Activated CD4-positive, alpha-beta T cell treated with anti-CD3 and anti-CD28 coated beads for 48 hours (primary cell): ENCODE measurements around the gene GSTP1.
"Not testable (repeated sequence)": the region's sequence is repeated elsewhere in the genome, so short reads cannot be mapped to it uniquely, and the experiment has no call there.

Experiments used
- DNase-seq: peaks from one replicate; pipeline ENCODE4 v3.0.0-alpha.2; 2020

Gene GSTP1

DNA sequence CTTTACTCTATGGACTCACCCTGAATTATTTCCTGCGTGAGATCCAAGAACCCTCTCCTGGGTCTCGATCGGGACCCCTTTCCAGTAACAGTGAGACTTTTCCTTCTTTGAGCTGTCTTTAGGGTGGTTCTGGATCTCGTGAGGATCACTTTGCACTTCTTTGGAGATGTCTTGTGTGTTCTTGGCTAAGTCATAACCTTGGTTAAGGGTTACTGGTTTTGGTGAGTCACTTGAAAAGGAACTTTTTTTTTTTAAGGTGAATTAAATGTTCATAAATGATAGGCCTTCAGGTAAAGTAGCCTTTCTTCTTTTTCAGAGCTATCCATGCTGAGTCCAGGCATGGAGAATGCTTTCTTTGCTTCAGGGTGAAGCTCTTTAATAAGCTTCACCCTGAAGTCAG lies 19.4 kb upstream of the GSTP1 start:
- no peak for DNase-seq

DNA sequence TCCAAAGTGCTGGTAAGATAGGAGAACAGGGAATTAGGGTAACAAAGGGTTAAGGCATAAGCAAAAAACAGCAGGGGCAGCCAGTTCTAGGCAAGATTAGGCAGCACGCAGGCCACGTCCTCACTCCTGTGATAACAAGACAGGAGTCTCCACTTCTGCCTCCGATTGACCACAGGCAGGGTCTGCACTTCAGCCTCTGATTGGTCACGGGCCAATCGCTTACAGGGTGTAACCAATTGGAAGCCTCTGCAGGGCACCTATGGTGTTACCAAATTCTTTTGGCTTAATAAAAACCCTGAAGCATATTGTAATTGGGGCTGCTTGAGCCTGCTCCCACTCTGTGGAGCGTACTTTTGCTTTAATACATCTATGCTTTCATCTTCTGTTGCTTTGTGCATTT lies 12.2 kb upstream of the GSTP1 start:
- no peak for DNase-seq

DNA sequence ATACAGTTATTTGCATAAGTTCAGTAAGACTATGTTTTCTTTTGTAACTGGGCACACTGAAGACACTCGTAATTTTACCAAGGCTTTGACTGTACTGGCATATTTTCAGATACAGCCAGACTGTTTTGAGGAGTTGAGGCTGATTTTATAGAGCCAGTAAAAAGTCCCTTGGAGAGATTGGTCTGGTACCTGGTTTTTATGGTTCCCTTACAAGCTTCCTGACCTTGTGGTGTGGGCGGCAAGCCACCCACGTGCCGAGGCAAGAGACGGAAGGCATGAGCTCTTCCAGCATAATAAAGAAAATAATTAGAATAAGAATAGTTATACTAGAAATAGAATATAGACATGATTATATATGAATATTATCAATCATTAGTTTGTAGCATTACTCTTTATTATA lies 11.3 kb upstream of the GSTP1 start:
- no peak for DNase-seq

DNA sequence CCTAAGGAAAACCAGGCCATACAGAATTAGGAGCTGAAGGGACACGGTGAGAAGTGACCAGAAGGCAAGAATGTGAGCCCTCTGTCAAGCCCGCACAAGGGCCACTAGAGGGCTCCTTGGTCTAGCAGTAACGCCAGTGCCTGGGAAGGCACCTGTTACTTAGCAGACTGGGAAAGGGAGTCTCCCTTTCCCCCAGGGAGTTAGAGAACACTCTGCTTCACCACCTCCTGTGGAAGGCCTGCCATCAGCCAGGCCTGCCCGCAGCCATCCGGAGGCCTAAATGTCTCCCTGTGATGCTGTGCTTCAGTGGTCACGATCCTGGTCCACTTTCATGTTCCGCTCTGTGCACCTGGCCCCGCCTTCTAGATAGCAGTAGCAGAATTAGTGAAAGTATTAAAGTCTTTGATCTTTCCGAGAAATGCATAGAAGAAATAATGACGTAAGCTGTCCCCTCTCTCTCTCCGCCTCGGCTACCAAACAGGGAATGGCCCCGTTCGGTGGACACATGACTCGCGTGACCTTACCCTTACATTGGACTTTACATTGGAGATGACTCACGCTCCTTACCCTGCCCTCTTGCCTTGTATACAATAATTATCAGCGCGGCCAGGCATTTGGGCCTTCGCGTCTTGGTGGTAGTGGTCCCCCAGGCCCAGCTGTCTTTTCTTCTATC lies 10.7 kb upstream of the GSTP1 start:
- DNase-seq: peak; percentile 33

DNA sequence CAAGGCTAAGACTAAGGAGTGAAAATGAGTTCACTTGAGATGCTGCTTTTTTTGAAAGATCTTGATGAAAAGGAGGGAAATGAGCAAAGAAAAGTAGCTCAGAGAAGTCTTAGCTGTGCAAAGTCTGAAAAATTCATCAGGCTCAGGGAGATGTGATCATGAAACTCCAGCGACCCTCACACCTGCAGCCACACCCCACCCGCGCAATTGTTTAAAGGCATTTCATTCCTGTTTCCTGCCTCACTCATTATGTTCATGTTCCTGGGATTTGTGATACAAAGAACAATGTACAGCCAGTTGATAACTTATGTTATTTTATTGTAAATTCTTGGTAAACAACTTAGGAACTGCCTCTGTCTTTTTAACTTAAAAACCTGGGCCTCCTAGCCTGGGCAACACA lies 8.7 kb upstream of the GSTP1 start:
- no peak for DNase-seq

DNA sequence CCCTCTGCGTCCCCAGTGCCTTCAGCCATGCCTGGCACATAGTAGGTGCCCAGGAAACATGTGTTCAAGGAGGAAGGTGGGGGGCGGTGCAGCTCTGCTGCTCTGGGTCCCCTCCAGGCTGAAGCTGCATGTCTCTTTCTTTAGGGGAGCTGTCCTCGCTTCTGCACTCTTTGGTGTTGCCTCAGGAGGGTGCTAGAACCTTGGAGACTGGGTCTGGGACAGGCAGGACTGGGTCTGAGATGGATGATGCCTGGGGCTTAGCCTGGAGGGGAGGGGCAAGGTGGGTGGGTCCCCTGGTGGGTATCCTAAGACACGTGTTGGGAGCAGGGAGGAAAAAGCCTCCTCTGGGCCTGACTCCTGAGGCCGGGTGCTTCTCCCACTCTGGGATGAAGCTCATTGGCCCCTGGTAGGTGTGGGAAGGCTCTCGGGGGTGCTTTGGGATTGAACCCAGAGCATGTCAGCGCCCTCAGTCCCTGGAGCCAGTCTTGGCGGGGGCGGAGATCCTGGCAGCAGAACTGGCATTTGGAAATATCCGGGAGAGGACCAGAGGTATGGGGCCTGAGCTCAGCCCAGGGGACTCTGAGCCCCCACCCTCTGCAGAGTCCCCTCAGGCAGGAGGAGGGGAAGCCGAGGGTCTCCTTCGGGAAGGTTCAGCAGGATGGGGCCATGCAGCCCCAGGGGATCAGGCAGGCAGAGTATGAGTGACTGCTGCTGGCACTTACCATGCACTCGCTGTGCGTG lies 6.7 kb upstream of the GSTP1 start:
- no peak for DNase-seq

DNA sequence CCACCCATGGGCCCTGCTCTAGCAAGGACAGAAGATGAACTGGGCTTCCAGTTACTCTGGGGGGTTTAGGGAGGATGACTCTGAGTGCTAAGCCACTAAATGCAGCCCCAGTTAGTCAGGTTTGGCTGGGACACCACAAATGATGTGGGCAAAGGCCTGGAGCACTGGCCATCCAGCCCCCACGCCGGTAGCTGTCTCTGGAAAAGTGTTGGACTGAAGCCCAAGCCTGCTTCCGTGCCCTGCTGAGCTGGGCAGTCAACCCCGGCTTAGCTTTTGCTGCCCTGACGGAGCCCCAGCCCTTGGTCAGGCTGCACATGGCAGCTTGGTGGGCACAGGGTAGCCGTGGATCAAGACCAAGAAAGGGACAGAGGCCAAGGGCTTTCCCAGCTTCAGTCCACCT lies 5.7 kb upstream of the GSTP1 start:
- DNase-seq: no peak

DNA sequence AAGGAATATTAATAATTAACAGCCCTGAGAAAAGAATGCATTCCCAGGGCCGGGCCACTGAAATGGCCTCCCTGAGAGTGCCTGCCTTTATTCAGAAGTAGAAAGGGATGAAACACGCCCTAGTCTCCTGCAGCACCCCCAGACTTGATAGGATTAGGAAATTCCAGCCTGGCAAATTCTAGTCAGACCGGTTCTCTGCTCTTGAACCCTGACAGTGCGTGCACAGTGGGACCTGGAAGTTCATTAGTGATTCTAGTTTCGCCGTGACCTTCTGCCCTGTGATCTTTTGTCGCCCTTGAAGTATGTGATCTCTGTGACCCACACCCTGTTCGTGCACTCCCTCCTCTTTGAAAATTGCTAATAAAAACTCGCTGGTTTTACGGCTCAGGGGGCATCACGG lies 2.1 kb upstream of the GSTP1 start:
- DNase-seq: no peak

DNA sequence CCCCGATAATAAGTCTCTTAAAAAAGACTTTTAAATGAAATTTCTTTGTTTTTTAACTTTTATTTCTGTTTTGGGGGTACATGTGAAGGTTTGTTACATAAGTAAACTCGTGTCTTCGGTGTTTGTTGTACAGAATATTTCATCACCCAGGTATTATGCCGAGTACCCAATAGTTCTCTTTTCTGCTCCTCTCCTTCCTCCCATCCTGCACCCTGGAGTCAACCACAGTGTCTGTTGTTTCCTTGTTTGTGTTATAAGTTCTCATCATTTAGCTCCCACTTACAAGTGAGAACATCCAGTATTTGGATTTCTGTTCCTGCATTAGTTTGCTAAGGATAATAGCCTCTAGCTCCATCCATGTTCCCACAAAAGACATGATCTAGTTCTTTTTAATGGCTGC lies 1.6 kb upstream of the GSTP1 start:
- DNase-seq: no peak

DNA sequence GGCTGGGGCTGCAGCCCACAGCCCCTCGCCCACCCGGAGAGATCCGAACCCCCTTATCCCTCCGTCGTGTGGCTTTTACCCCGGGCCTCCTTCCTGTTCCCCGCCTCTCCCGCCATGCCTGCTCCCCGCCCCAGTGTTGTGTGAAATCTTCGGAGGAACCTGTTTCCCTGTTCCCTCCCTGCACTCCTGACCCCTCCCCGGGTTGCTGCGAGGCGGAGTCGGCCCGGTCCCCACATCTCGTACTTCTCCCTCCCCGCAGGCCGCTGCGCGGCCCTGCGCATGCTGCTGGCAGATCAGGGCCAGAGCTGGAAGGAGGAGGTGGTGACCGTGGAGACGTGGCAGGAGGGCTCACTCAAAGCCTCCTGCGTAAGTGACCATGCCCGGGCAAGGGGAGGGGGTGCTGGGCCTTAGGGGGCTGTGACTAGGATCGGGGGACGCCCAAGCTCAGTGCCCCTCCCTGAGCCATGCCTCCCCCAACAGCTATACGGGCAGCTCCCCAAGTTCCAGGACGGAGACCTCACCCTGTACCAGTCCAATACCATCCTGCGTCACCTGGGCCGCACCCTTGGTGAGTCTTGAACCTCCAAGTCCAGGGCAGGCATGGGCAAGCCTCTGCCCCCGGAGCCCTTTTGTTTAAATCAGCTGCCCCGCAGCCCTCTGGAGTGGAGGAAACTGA lies 731 bp downstream of the GSTP1 start:
- peak; percentile 55 for DNase-seq

DNA sequence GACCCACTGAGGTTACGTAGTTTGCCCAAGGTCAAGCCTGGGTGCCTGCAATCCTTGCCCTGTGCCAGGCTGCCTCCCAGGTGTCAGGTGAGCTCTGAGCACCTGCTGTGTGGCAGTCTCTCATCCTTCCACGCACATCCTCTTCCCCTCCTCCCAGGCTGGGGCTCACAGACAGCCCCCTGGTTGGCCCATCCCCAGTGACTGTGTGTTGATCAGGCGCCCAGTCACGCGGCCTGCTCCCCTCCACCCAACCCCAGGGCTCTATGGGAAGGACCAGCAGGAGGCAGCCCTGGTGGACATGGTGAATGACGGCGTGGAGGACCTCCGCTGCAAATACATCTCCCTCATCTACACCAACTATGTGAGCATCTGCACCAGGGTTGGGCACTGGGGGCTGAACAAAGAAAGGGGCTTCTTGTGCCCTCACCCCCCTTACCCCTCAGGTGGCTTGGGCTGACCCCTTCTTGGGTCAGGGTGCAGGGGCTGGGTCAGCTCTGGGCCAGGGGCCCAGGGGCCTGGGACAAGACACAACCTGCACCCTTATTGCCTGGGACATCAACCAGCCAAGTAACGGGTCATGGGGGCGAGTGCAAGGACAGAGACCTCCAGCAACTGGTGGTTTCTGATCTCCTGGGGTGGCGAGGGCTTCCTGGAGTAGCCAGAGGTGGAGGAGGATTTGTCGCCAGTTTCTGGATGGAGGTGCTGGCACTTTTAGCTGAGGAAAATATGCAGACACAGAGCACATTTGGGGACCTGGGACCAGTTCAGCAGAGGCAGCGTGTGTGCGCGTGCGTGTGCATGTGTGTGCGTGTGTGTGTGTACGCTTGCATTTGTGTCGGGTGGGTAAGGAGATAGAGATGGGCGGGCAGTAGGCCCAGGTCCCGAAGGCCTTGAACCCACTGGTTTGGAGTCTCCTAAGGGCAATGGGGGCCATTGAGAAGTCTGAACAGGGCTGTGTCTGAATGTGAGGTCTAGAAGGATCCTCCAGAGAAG lies 1.6 kb downstream of the GSTP1 start:
- no peak for DNase-seq

DNA sequence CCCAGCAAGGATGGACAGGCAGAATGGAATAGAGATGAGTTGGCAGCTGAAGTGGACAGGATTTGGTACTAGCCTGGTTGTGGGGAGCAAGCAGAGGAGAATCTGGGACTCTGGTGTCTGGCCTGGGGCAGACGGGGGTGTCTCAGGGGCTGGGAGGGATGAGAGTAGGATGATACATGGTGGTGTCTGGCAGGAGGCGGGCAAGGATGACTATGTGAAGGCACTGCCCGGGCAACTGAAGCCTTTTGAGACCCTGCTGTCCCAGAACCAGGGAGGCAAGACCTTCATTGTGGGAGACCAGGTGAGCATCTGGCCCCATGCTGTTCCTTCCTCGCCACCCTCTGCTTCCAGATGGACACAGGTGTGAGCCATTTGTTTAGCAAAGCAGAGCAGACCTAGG lies 2.3 kb downstream of the GSTP1 start:
- no peak for DNase-seq

DNA sequence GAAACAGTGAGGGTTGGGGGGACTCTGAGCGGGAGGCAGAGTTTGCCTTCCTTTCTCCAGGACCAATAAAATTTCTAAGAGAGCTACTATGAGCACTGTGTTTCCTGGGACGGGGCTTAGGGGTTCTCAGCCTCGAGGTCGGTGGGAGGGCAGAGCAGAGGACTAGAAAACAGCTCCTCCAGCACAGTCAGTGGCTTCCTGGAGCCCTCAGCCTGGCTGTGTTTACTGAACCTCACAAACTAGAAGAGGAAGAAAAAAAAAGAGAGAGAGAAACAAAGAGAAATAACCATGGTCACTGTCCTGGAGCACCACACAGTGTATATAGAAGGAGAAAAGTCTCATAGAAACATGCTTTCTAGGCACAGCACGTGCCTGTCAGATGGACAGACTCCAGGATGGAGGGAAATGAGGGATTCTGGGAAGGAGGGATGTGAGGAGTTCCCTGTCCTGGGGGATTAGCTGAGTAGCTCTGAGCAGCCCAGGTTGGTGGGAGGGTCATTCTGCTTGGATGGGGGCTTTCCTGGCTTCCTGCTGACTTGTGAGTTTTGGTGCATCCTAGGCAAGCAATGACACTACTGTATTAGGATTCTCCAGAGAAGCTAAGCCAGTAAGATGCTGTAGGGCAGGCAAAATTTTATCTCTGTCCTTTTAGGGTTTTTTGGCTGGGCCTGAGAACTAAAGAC lies 3.1 kb downstream of the GSTP1 start:
- no peak for DNase-seq

DNA sequence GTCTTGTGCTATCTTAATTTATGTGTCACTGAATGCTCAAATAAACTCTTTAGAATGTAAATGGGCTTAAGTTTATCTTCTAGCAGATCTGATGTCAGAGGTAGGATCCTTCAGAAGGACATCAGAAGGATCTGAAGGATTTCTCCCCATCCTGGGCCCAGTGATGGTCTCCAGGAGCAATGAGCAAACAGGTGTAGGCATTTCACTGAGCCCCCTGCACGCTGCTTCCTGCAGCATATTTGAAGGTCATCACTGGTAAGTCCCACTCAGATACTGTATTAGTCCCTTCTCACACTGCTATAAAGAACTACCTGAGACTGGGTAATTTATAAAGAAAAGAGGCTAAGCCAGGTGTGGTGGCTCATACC lies 4.5 kb downstream of the GSTP1 start:
- DNase-seq: no peak

DNA sequence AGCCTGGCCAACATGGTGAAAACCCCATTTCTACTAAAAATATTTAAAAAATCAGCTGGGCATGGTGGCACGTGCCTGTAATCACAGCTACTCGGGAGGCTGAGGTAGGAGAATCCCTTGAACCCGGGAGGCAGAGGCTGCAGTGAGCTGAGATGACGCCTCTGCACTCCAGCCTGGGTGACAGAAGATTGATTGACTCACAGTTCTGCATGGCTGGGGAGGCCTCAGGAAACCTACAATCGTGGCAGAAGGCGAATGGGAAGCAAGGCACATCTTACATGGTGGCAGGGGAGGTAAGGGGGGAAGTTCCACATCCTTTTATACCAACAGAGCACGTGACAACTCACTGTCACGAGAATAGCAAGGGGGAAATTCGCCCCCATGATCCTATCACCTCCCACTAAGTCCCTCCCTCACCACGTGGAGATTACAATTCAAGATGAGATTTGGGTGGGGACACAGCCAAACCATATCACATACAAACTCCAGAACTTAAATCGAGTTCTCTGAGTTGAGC lies 5.3 kb downstream of the GSTP1 start:
- DNase-seq: not testable (repeated sequence)

DNA sequence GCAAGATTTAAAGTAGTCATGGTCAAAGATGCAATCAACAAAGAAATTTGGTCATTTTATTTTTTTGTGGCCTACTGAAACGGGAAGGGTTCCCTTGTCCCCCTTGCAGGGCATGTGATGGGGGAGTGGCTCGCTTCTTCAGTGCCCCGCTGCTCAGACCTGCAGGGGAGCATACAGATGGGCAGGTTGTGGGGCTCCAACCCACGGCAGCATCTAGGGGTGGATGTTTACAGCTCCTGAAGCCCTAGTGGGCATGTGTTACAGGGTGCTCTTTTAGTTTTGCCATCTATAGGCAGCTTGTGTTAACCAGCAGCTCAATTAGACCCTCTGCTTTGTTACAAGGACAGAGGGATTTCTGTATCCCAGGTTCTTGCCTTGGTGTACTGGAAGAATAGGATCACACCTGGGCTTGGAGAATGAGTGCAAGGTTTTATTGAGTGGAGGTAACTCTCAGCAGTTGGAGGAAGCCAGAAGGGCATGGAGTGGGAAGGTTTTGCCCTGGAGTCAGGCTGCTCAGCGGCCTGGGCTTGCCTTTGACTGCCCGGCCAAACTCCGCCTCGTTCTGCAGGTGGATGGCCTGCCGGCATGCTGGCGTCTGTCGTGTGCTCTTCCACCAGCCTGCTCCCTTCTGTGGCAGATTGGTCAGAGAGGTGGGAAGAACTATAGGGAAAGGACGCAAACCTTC lies 9.4 kb downstream of the GSTP1 start:
- DNase-seq: no peak

DNA sequence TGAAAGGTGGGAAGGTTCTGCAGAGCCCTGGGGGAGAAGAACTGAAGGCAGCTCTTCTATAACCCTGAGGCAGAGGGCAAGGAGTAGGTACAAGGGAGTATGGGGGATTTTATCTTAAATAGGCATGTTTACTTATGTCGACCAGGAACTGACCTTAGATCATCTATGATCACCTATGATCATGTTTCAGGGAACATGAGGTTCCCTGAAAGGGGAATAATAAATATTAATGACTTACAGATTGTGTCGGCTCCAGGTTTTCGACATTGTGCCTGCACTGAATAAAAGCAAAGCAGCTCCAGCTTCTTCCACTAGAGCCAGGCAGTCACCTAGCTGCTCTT lies 9.9 kb downstream of the GSTP1 start:
- no peak for DNase-seq

DNA sequence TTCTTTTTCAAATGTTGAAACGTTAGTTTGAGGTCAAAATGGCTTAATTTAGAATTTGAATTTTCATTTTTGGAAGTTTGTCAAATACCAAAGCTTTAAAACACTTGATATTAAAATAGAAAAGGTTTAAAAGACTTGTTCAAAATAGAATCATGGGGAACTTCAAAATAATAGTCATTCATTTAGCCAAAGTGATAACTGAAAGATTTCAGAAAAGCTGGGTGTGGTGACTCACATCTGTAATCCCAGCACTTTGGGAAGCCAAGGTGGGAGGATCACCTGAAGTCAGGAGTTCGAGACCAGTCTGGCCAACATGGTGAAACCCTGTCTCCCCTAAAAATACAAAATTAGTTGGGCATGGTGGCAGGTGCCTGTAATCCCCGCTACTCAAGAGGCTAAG lies 10.9 kb downstream of the GSTP1 start:
- no peak for DNase-seq

DNA sequence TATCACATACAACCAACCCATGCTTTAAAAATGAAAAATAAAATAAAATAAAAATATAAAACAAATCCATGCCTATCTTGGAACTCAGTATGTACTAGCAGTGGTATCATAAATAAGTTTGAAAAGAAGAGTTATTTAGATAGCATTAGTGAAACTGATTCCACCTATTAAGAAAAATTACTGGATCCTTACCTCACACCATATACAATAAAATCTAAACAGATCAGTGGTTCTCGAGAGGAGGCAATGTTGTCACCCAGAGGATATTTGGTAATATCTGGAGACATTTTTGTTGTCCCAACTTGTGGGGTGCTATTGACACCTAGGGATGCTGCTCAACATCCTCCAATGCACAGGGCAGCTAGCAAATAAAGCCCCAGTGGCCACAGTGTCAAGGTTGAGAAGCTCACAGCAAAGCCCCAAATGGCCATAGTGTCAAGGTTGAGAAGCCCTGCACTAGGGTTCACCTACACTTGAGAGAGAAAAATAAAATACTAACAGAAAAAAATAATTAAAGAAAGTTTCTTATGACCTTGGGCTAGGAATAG lies 13.2 kb downstream of the GSTP1 start:
- DNase-seq: no peak

DNA sequence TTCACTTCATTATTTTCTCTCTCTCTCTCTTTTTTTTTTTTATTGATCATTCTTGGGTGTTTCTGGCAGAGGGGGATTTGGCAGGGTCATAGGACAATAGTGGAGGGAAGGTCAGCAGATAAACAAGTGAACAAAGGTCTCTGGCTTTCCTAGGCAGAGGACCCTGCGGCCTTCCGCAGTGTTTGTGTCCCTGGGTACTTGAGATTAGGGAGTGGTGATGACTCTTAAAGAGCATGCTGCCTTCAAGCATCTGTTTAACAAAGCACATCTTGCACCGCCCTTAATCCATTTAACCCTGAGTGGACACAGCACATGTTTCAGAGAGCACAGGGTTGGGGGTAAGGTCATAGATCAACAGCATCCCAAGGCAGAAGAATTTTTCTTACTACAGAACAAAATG lies 13.8 kb downstream of the GSTP1 start:
- DNase-seq: not testable (repeated sequence)

DNA sequence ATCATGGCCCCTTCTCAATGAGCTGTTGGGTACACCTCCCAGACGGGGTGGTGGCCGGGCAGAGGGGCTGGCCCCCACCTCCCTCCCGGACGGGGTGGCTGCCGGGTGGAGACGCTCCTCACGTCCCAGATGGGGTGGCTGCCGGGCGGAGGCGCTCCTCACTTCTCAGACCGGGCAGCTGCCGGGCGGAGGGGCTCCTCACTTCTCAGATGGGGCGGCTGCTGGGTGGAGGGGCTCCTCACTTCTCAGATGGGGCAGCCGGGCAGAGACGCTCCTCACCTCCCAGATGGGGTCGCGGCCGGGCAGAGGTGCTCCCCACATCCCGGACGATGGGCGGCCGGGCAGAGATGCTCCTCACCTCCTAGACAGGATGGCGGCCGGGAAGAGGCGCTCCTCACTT lies 14.4 kb downstream of the GSTP1 start:
- not testable (repeated sequence) for DNase-seq
